ENCODE measurements around the gene PRKCH. TPM values are rescaled to one million over a fixed set of nuclear protein-coding genes. Genes with fewer than 3 reads are reported as not detected.

The PRKCH gene
- total and polyA plus RNA-seq, 2 of the 13 experiments (the other 11 are each of a cell fraction or from before 2014, with no cell fraction given): 0.48 to 1.3 TPM

DNA sequence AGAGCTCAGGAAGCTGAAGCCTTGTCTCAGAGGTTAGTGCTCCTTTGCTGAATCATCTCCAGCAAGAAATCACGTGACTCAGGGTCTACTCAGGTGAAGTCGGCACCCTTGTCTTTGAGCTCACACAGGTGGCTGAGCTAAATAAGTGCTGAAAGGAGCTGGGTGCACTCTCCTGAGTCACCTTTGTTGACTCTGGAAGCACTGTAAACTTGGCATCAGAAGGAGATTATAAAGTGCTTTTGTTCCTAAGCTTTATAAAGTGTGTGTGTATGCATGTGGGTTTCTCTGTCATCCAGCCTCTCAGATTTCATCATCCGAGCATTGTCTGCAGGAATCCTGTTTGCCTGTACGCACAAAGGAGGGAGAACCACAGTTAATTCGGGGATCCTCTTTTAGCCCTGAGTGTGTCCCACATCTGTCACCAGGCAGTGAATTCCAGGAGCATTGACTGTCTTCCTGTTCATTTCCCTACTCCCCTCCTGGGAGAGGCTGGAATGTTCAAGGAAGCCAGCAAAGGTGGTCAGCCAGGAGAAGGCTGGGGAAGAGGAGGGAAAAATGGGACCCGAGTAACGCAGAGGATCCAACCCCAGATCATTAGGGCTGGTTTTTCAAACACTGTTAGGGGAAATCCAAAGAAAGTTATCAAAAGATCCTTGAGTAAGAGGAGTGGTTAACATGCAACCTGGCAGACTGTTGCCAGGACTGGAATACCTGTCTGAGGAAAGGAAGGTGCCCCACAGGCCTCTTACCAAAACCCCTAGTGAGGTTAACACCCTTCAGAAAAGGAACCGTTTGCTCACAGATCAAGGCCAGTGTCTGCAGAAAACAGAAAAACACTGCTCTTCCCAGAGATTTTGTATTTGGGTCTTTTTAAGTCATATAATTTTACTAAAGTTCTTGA is 216.4 kb downstream of the PRKCH start (continued):
- TF ChIP-seq, protein P1, sequence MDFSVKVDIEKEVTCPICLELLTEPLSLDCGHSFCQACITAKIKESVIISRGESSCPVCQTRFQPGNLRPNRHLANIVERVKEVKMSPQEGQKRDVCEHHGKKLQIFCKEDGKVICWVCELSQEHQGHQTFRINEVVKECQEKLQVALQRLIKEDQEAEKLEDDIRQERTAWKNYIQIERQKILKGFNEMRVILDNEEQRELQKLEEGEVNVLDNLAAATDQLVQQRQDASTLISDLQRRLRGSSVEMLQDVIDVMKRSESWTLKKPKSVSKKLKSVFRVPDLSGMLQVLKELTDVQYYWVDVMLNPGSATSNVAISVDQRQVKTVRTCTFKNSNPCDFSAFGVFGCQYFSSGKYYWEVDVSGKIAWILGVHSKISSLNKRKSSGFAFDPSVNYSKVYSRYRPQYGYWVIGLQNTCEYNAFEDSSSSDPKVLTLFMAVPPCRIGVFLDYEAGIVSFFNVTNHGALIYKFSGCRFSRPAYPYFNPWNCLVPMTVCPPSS (IDR thresholded peaks at IDR 0.05): no peak
- TF ChIP-seq HNF4A (CRISPR knock-in tag; IDR thresholded peaks at IDR 0.05) (peak; percentile 58), ZSCAN31 (CRISPR knock-in tag; IDR thresholded peaks at IDR 0.05; ENCODE audit: low read depth) (no peak), ETS1 (CRISPR knock-in tag; IDR thresholded peaks at IDR 0.05) (no peak), FLYWCH1 (CRISPR knock-in tag; IDR thresholded peaks at IDR 0.05) (no peak), ZBTB7A (CRISPR knock-in tag; IDR thresholded peaks at IDR 0.05) (no peak), SRSF1 (optimal IDR thresholded peaks at IDR 0.05; ENCODE audit: low read depth, low read length) (no peak), RFXANK (CRISPR knock-in tag; IDR thresholded peaks at IDR 0.05) (no peak; the same call in 1 of the 2 replicates), MAF1 (CRISPR knock-in tag; IDR thresholded peaks at IDR 0.05; ENCODE audit: borderline replicate concordance) (no peak), ZNF83 (CRISPR knock-in tag; IDR thresholded peaks at IDR 0.05; ENCODE audit: borderline replicate concordance) (no peak), PRDM4 (CRISPR knock-in tag; IDR thresholded peaks at IDR 0.05; ENCODE audit: borderline replicate concordance) (no peak), ZNF235 (CRISPR knock-in tag; IDR thresholded peaks at IDR 0.05; ENCODE audit: borderline replicate concordance) (no peak), ZNF580 (CRISPR knock-in tag; IDR thresholded peaks at IDR 0.05; ENCODE audit: borderline replicate concordance, low read depth) (peak; percentile 58; the same call in 1 of the 2 replicates), ZMAT3 (CRISPR knock-in tag; conservative IDR thresholded peaks at IDR 0.05) (no peak), MED1 (CRISPR knock-in tag; IDR thresholded peaks at IDR 0.05) (peak; percentile 85), ZNF44 (CRISPR knock-in tag; IDR thresholded peaks at IDR 0.05) (no peak), ZNF589 (CRISPR knock-in tag; conservative IDR thresholded peaks at IDR 0.05) (no peak), ZNF670 (CRISPR knock-in tag; IDR thresholded peaks at IDR 0.05; ENCODE audit: borderline replicate concordance) (no peak)
- TF ChIP-seq, protein P2, sequence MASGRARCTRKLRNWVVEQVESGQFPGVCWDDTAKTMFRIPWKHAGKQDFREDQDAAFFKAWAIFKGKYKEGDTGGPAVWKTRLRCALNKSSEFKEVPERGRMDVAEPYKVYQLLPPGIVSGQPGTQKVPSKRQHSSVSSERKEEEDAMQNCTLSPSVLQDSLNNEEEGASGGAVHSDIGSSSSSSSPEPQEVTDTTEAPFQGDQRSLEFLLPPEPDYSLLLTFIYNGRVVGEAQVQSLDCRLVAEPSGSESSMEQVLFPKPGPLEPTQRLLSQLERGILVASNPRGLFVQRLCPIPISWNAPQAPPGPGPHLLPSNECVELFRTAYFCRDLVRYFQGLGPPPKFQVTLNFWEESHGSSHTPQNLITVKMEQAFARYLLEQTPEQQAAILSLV (CRISPR knock-in tag; IDR thresholded peaks at IDR 0.05; ENCODE audit: borderline replicate concordance): no peak
- TF ChIP-seq, protein P3, sequence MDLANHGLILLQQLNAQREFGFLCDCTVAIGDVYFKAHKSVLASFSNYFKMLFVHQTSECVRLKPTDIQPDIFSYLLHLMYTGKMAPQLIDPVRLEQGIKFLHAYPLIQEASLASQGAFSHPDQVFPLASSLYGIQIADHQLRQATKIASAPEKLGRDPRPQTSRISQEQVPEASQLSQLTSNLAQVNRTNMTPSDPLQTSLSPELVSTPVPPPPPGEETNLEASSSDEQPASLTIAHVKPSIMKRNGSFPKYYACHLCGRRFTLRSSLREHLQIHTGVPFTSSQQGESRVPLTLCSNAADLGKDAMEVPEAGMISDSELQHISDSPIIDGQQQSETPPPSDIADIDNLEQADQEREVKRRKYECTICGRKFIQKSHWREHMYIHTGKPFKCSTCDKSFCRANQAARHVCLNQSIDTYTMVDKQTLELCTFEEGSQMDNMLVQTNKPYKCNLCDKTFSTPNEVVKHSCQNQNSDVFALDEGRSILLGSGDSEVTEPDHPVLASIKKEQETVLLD (CRISPR knock-in tag; IDR thresholded peaks at IDR 0.05; ENCODE audit: low read depth): no peak
